NCI-H2171 (cell line): ENCODE measurements around the gene TSPEAR.

ENCODE experiments used
- DNase-seq: peaks from one replicate; lab custom pipeline; 2025; lab: John Stamatoyannopoulos, UW

The TSPEAR gene

GRCh38 chr21:44720170-44720569 lies 8.8 kb upstream of the TSPEAR start:
- DNase-seq = no peak

GRCh38 chr21:44718571-44718970 lies 7.2 kb upstream of the TSPEAR start:
- no peak for DNase-seq

GRCh38 chr21:44718093-44718492 lies 6.7 kb upstream of the TSPEAR start:
- DNase-seq = no peak

- DNase-seq = no peak
Observed at GRCh38 chr21:44716984-44717383, 5.6 kb upstream of the TSPEAR start.

- DNase-seq = no peak
Observed at GRCh38 chr21:44714905-44715304, 3.5 kb upstream of the TSPEAR start.

GRCh38 chr21:44713846-44714245 lies 2.5 kb upstream of the TSPEAR start:
- no peak for DNase-seq

- DNase-seq = no peak
Observed at GRCh38 chr21:44713130-44713529, 1.8 kb upstream of the TSPEAR start.

GRCh38 chr21:44712203-44713028 lies 1.0 kb upstream of the TSPEAR start:
- no peak for DNase-seq

- peak; percentile 77 for DNase-seq
Observed at GRCh38 chr21:44710756-44711326, 531 bp downstream of the TSPEAR start.

- no peak for DNase-seq
Observed at GRCh38 chr21:44710294-44710665, 1.1 kb downstream of the TSPEAR start.

GRCh38 chr21:44709426-44710293 lies 1.7 kb downstream of the TSPEAR start:
- DNase-seq = peak; percentile 48

GRCh38 chr21:44708866-44709425 lies 2.4 kb downstream of the TSPEAR start:
- no peak for DNase-seq

- DNase-seq = no peak
Observed at GRCh38 chr21:44708213-44708865, 3.0 kb downstream of the TSPEAR start.

GRCh38 chr21:44706706-44707581 lies 4.4 kb downstream of the TSPEAR start:
- DNase-seq = no peak

- DNase-seq = no peak
Observed at GRCh38 chr21:44706026-44706705, 5.2 kb downstream of the TSPEAR start.

- no peak for DNase-seq
Observed at GRCh38 chr21:44704636-44705001, 6.8 kb downstream of the TSPEAR start.

GRCh38 chr21:44703731-44704635 lies 7.4 kb downstream of the TSPEAR start:
- no peak for DNase-seq

GRCh38 chr21:44702973-44703730 lies 8.2 kb downstream of the TSPEAR start:
- DNase-seq = no peak
